ENCODE measurements around the gene OAS3. TPM values are rescaled to one million over a fixed set of nuclear protein-coding genes. Genes with fewer than 3 reads are reported as not detected.

Gene OAS3
- total RNA-seq, 8 experiments from 2014 or later: 0.05 to 20.9 (median 2.7) TPM

DNA sequence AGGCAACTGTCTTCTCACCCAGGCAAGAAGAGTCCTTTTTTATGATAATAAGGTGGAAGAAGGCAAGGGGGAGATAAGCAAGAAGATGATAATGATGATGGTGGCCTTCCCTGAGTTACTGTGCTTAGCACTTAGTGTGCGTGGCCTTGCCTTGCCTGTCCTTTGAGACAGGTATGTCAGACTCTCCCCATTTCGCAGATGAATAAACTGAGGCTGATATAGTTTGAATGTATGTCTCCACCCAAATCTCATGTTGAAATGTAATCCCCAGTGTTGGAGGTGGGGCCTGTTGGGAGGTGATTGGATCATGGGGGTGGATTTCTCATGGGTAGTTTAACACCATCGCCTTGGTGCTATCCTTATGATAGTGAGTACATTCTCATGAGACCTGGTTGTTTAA lies 8.6 kb upstream of the OAS3 start:
- 42 to 100% (median 82%) methylated on average over 1 to 3 of the region's 3 CpGs; no CpG with 5 or more reads in 3 of the 10 experiments for WGBS, 10 experiments
- no peak overlapping the region for H3K4me3 ChIP-seq
- in situ Hi-C loops (cut with MboI; ENCODE audit: low pct_unique_long_range_greater_than_20kb in 2 of 9, low sequenced_read_pairs in 9 of 9, unreplicated experiment in 9 of 9): loop anchor here in 1 of 9 experiments (25.0 kb wide), 1 partner anchor 467 kb away; no protein-coding TSS in a partner anchor
- no peaks in the 10 kb centered on the region for H3K4me1 ChIP-seq (replicated peaks in 1 of 2)
- ATAC-seq (replicated peaks in 6 of 8): no peak
- no peak overlapping the region for H3K27ac ChIP-seq

DNA sequence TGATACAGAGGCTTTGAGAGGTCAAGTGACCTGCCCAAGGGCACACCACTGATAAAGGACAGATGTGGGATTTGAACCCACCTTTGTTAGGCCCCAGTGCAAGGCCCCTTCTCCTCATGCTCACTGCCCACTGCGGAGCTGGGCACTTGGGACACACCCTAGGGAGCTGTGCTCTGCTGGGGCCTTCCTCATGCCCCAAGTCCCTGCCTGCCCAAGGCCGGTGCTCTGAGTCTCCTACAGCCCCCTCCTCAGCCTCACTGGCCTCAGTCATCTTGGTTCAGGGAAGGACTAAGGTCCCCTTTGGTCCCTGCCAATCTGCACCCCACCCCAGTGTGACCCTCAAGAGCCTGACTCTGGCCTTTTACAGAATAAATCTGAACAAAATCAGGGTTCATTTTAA lies 7.9 kb upstream of the OAS3 start:
- Histone ChIP-seq H3K4me1 (replicated peaks in 1 of 2) (no peaks in the 10 kb centered on the region), H3K27ac (no peak overlapping the region), H3K4me3 (no peak overlapping the region)
- no peak for ATAC-seq (replicated peaks in 6 of 8)
- in situ Hi-C loops (cut with MboI; ENCODE audit: low pct_unique_long_range_greater_than_20kb in 2 of 9, low sequenced_read_pairs in 9 of 9, unreplicated experiment in 9 of 9): loop anchor here in 1 of 9 experiments (25.0 kb wide), 1 partner anchor 468 kb away; no protein-coding TSS in a partner anchor
- WGBS, 10 experiments: 55 to 100% (median 80%) methylated on average over 1 of the region's 2 CpGs; no CpG with 5 or more reads in 6 of the 10 experiments

- in situ Hi-C loops (cut with MboI; ENCODE audit: low pct_unique_long_range_greater_than_20kb in 2 of 9, low sequenced_read_pairs in 9 of 9, unreplicated experiment in 9 of 9): loop anchor here in 1 of 9 experiments (25.0 kb wide), 1 partner anchor 470 kb away; no protein-coding TSS in a partner anchor
- no peaks in the 10 kb centered on the region for H3K4me1 ChIP-seq (replicated peaks in 1 of 2)
- ATAC-seq (replicated peaks in 6 of 8): peak in 2 of 8 experiments; percentile 35 to 36
- no peak overlapping the region for H3K27ac ChIP-seq
- no peak overlapping the region for H3K4me3 ChIP-seq
- WGBS, 10 experiments: 0 to 79% (median 36%) methylated on average over 3 to 4 of the region's 6 CpGs; no CpG with 5 or more reads in 4 of the 10 experiments
Observed at GRCh38 chr12:112932485-112933128, 5.7 kb upstream of the OAS3 start.

DNA sequence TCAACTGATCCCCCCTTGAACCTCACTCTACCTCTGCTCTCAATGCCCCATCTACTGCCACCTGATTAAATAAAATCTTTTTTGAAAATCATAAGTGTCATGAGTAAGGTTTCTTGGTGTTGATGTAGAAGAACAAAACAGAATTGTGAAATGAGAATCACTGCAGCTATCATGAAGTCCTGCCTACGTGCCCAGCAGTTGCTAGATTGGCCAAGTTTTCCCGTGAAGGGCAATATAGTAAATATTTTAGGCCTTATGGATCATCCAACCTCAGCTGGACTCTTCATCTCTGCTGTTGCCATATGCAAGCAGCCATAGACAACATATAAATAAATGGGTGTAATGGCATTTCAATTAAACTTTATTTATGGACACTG lies 5.2 kb upstream of the OAS3 start:
- H3K4me3 ChIP-seq: no peak overlapping the region
- in situ Hi-C loops (cut with MboI; ENCODE audit: low pct_unique_long_range_greater_than_20kb in 2 of 9, low sequenced_read_pairs in 9 of 9, unreplicated experiment in 9 of 9): loop anchor here in 1 of 9 experiments (25.0 kb wide), 1 partner anchor 471 kb away; no protein-coding TSS in a partner anchor
- no peaks in the 10 kb centered on the region for H3K4me1 ChIP-seq (replicated peaks in 1 of 2)
- 10 to 100% (median 89%) methylated on average over 1 to 2 of the region's 2 CpGs; no CpG with 5 or more reads in 3 of the 10 experiments for WGBS, 10 experiments
- H3K27ac ChIP-seq: no peak overlapping the region
- ATAC-seq (replicated peaks in 6 of 8): no peak

DNA sequence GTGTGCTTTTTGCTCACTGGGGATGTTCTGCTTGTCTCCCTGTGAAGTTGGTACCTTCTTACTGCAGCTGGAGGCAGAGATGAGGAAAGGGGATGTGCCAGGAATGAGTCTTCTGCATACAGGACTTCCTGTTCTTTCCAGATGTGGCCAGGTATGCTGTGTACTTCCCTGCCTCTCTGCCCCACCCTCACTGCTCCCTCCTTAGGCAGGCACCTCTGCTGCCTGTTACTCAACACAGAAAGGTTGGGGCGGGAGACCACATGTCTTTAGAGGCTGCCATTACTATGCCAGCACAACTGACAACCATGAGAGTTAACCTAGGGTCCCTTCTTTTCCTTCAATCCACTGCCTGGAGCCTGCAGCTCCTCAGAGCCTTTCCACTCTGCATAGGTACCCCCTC lies 2.0 kb upstream of the OAS3 start:
- in situ Hi-C loops (cut with MboI; ENCODE audit: low pct_unique_long_range_greater_than_20kb in 2 of 9, low sequenced_read_pairs in 9 of 9, unreplicated experiment in 9 of 9): loop anchor here in 1 of 9 experiments (25.0 kb wide), 1 partner anchor 474 kb away; no protein-coding TSS in a partner anchor
- no peak for ATAC-seq (replicated peaks in 6 of 8)
- Histone ChIP-seq H3K4me1 (replicated peaks in 1 of 2) (no peaks in the 10 kb centered on the region), H3K27ac (no peak overlapping the region), H3K4me3 (no peak overlapping the region)
- 20 to 100% (median 92%) methylated on average over 1 of the region's 1 CpG; no CpG with 5 or more reads in 6 of the 10 experiments for WGBS, 10 experiments

DNA sequence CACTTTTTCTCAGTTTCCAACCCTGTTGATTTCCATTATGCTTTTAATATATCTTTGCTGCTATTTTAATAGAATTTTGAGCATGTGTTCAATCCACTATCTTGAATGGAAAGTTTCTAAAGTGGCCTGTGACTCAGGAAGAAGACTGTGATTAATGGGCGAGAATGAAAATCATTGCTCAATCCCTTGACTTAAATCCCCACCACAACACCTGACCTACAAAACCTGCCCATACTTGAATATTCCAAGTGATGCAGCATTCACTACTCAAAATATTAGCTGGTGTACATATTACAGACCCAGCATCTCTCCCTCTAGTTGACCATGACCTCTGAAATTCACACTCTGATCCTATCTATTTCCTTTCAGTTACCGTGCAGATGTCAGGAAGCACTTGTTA lies 1.3 kb upstream of the OAS3 start:
- no peak for ATAC-seq (replicated peaks in 6 of 8)
- no peak overlapping the region for H3K4me3 ChIP-seq
- 43 to 100% (median 100%) methylated on average over 1 to 2 of the region's 2 CpGs; no CpG with 5 or more reads in 3 of the 10 experiments for WGBS, 10 experiments
- H3K27ac ChIP-seq: no peak overlapping the region
- in situ Hi-C loops (cut with MboI; ENCODE audit: low pct_unique_long_range_greater_than_20kb in 2 of 9, low sequenced_read_pairs in 9 of 9, unreplicated experiment in 9 of 9): loop anchor here in 1 of 9 experiments (25.0 kb wide), 1 partner anchor 475 kb away; no protein-coding TSS in a partner anchor
- H3K4me1 ChIP-seq (replicated peaks in 1 of 2): no peaks in the 10 kb centered on the region

GRCh38 chr12:112938751-112939150 lies 477 bp downstream of the OAS3 start:
- Histone ChIP-seq H3K27ac (no peak overlapping the region), H3K4me1 (replicated peaks in 1 of 2) (no peaks in the 10 kb centered on the region), H3K4me3 (peak overlapping the region in 4 of 5 donors; percentile 25 to 38 (median 32))
- WGBS, 10 experiments: 14 to 100% (median 66%) methylated on average over 1 to 11 of the region's 11 CpGs
- in situ Hi-C loops (cut with MboI; ENCODE audit: low pct_unique_long_range_greater_than_20kb in 2 of 9, low sequenced_read_pairs in 9 of 9, unreplicated experiment in 9 of 9): loop anchor here in 1 of 9 experiments (25.0 kb wide), 1 partner anchor 476 kb away; no protein-coding TSS in a partner anchor
- peak in 2 of 8 experiments; percentile 7 for ATAC-seq (replicated peaks in 6 of 8)

DNA sequence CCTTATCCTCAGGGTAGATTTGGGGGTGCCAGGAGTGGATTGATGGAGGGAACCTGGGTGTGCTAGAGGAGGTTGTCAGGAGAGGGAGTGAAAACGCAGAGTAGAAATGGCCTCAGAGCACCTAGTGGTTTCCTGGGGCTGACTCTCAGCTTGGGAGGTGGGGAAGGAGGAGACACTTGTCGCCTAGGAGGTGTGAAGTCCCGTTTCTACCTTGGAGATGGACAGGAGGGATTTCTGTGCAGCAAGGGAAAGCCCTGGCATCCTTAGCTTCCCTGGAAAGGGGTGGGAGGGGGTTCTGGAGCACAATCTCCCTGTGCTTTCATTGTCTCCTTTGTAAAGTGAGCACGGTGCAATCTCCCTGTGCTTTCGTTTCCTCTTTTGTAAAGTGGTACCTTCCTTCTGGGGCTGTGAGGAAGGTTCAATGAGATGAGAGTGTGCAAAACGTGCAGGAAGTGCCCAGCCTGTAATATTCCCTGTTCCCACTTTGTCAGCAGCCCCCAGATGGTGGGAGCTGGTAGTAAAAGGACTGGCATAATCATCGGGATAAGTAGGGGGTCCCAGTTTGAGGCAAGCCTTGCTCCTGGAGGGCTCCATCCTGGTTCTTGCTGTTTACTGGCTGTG lies 1.6 kb downstream of the OAS3 start:
- 48 to 80% (median 56%) methylated on average over 1 to 4 of the region's 7 CpGs; no CpG with 5 or more reads in 4 of the 10 experiments for WGBS, 10 experiments
- no peak for ATAC-seq (replicated peaks in 6 of 8)
- Histone ChIP-seq H3K4me1 (replicated peaks in 1 of 2) (no peaks in the 10 kb centered on the region), H3K4me3 (no peak overlapping the region), H3K27ac (no peak overlapping the region)
- in situ Hi-C loops (cut with MboI; ENCODE audit: low pct_unique_long_range_greater_than_20kb in 2 of 9, low sequenced_read_pairs in 9 of 9, unreplicated experiment in 9 of 9): loop anchor here in 1 of 9 experiments (25.0 kb wide), 1 partner anchor 478 kb away; no protein-coding TSS in a partner anchor

GRCh38 chr12:112941528-112942335 lies 3.5 kb downstream of the OAS3 start:
- in situ Hi-C loops (cut with MboI; ENCODE audit: low pct_unique_long_range_greater_than_20kb in 2 of 9, low sequenced_read_pairs in 9 of 9, unreplicated experiment in 9 of 9): loop anchor here in 1 of 9 experiments (25.0 kb wide), 1 partner anchor 479 kb away; no protein-coding TSS in a partner anchor
- 57 to 100% (median 92%) methylated on average over 1 to 6 of the region's 16 CpGs; no CpG with 5 or more reads in 3 of the 10 experiments for WGBS, 10 experiments
- Histone ChIP-seq H3K4me1 (replicated peaks in 1 of 2) (no peaks in the 10 kb centered on the region), H3K4me3 (no peak overlapping the region), H3K27ac (no peak overlapping the region)
- ATAC-seq (replicated peaks in 6 of 8): no peak

- H3K4me1 ChIP-seq (replicated peaks in 1 of 2): no peaks in the 10 kb centered on the region
- no peak for ATAC-seq (replicated peaks in 6 of 8)
- H3K27ac ChIP-seq: no peak overlapping the region
- 100% methylated on average over 1 of the region's 1 CpG; no CpG with 5 or more reads in 8 of the 10 experiments for WGBS, 10 experiments
- in situ Hi-C loops (cut with MboI; ENCODE audit: low pct_unique_long_range_greater_than_20kb in 2 of 9, low sequenced_read_pairs in 9 of 9, unreplicated experiment in 9 of 9): loop anchor here in 1 of 9 experiments (25.0 kb wide), 1 partner anchor 480 kb away; no protein-coding TSS in a partner anchor
- H3K4me3 ChIP-seq: no peak overlapping the region
Observed at GRCh38 chr12:112942572-112942971, 4.3 kb downstream of the OAS3 start.

DNA sequence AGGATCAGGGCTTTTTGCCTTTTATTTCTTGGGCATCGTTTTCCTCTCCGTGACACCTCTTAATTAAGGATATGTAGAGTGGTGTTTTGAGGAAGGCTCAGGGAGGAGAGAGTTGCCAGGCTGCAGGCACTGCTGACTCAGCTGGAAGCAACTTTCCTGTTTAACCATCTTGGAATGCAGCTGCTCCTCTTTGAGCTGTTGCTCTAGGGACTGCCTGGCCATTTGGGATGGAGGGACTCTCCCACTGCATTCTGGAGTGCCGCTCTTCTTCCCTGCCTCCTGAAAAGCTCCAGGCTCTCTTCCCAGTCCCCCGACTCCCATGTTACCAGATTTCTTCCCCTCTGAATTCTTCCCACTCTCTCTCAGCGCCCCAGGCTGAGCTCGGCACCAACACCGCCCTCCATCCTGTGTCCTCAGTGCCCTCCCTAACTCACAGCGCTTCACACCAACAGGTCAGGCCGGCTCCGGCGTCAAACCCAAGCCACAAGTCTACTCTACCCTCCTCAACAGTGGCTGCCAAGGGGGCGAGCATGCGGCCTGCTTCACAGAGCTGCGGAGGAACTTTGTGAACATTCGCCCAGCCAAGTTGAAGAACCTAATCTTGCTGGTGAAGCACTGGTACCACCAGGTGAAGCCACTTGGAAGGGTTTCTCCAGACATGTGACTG lies 5.9 kb downstream of the OAS3 start:
- Histone ChIP-seq H3K4me3 (no peak overlapping the region), H3K27ac (no peak overlapping the region), H3K4me1 (replicated peaks in 1 of 2) (no peaks in the 10 kb centered on the region)
- no peak for ATAC-seq (replicated peaks in 6 of 8)
- in situ Hi-C loops (cut with MboI; ENCODE audit: low pct_unique_long_range_greater_than_20kb in 2 of 9, low sequenced_read_pairs in 9 of 9, unreplicated experiment in 9 of 9): loop anchor here in 1 of 9 experiments (25.0 kb wide), 1 partner anchor 482 kb away; no protein-coding TSS in a partner anchor
- WGBS, 10 experiments: 80 to 94% (median 88%) methylated on average over 1 to 10 of the region's 15 CpGs; no CpG with 5 or more reads in 2 of the 10 experiments

GRCh38 chr12:112945515-112945914 lies 7.2 kb downstream of the OAS3 start:
- no peak for ATAC-seq (replicated peaks in 6 of 8)
- 80 to 100% (median 86%) methylated on average over 1 to 4 of the region's 4 CpGs; no CpG with 5 or more reads in 4 of the 10 experiments for WGBS, 10 experiments

More at GRCh38 chr12:112945515-112945914, 7.2 kb downstream of the OAS3 start:
- in situ Hi-C loops (cut with MboI; ENCODE audit: low pct_unique_long_range_greater_than_20kb in 2 of 9, low sequenced_read_pairs in 9 of 9, unreplicated experiment in 9 of 9): loop anchor here in 1 of 9 experiments (25.0 kb wide), 1 partner anchor 483 kb away; no protein-coding TSS in a partner anchor
- Histone ChIP-seq H3K4me1 (replicated peaks in 1 of 2) (no peaks in the 10 kb centered on the region), H3K27ac (no peak overlapping the region), H3K4me3 (no peak overlapping the region)
